SIG-M5 (cell line): ENCODE measurements around the gene BDKRB1.

Experiments used
- DNase-seq: peaks from one replicate; lab custom pipeline; 2025; lab: John Stamatoyannopoulos, UW

The BDKRB1 gene

GRCh38 chr14:96261772-96262655 is 6.0 kb downstream of the BDKRB1 start:
- DNase-seq, result no peak

- DNase-seq, result no peak
These were observed 7.6 kb downstream of the BDKRB1 start for GRCh38 chr14:96263347-96264199.

GRCh38 chr14:96264200-96264553 is 8.2 kb downstream of the BDKRB1 start:
- no peak for DNase-seq

GRCh38 chr14:96264853-96265252 is 8.8 kb downstream of the BDKRB1 start:
- no peak for DNase-seq

- DNase-seq, result no peak
These were observed 9.5 kb downstream of the BDKRB1 start for GRCh38 chr14:96265383-96266095.

GRCh38 chr14:96267336-96267735 is 11.3 kb downstream of the BDKRB1 start:
- no peak for DNase-seq

- DNase-seq, result no peak
These were observed 11.9 kb downstream of the BDKRB1 start for GRCh38 chr14:96267916-96268315.

GRCh38 chr14:96268431-96269358 is 12.7 kb downstream of the BDKRB1 start:
- no peak for DNase-seq

GRCh38 chr14:96269359-96269710 is 13.3 kb downstream of the BDKRB1 start:
- DNase-seq, result no peak

- no peak for DNase-seq
These were observed 14.8 kb downstream of the BDKRB1 start for GRCh38 chr14:96270565-96271420.

- no peak for DNase-seq
These were observed 15.4 kb downstream of the BDKRB1 start for GRCh38 chr14:96271421-96271762.

GRCh38 chr14:96272777-96273473 is 16.9 kb downstream of the BDKRB1 start:
- DNase-seq, result no peak

GRCh38 chr14:96273629-96274028 is 17.6 kb downstream of the BDKRB1 start:
- DNase-seq, result no peak

- DNase-seq, result no peak
These were observed 18.1 kb downstream of the BDKRB1 start for GRCh38 chr14:96274122-96274521.

GRCh38 chr14:96274543-96274942 is 18.5 kb downstream of the BDKRB1 start:
- no peak for DNase-seq

GRCh38 chr14:96275177-96276112 is 19.4 kb downstream of the BDKRB1 start:
- DNase-seq, result no peak

GRCh38 chr14:96277890-96278289 is 21.9 kb downstream of the BDKRB1 start:
- no peak for DNase-seq

- no peak for DNase-seq
These were observed 23.6 kb downstream of the BDKRB1 start for GRCh38 chr14:96279564-96279963.

- no peak for DNase-seq
These were observed 24.1 kb downstream of the BDKRB1 start for GRCh38 chr14:96280104-96280503.
